SH-SY5Y (cell line): ENCODE measurements around the gene TFG.

Experiments
- GATA2 ChIP-seq: IDR thresholded peaks from 2 replicates; pipeline ENCODE4 v1.6.1; 2011; ENCODE audit warnings: mild to moderate bottlenecking, low read depth, low read length
- GATA3 ChIP-seq: IDR thresholded peaks from 2 replicates; pipeline ENCODE4 v1.6.1; 2011; ENCODE audit warnings: low read depth, mild to moderate bottlenecking, low read length, moderate library complexity

- TF ChIP-seq GATA2 (no peak), GATA3 (no peak)
Observed at GRCh38 chr3:100697723-100698285, 11.5 kb upstream of the TFG start.
